ENCODE results near the gene ASCC1. TPM values are rescaled to one million over a fixed set of nuclear protein-coding genes. Genes with fewer than 3 reads are reported as not detected.
A peak's percentile ranks its signal among the peaks of the same experiment; 100 is the strongest.

Gene ASCC1
- total and polyA plus RNA-seq, 2 of the 13 experiments (the other 11 are each of a cell fraction or from before 2014, with no cell fraction given) = 21.6 to 30.1 TPM

DNA sequence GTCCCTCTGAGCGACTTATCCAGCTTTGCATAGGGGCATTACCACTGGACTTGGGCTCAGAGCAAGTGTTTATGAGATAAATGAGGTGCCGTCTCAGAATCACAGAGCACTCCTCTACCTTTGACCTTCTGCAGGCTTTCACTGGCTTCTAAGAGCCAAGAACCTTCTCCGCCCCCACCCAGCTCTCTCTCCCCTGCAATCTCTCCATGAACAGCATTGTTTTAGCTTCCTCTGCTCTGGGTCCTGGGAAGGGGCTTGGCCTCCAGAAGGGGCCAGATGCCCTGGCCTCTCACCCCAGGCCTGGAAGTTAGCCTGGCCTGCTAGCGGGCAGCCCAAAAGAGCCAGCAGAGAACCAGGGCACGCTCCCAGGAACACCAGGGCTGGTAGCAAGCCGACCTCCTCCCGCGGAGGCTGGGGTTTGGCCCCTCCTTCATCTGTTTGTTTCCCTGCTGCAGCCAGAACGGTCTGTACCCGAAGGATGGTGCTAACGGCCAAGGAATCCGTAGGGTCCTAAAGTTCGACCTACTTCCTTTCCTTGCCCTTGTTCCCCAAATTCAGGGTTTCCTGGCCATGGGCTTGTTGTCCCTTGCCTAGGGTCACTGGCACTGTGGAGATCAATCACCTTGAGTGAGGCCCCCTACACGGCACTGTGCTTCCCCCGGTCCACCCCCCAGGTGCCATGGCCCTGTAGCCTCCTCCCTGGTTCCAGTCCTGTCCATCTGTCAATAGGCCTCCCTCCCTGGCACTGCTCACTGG lies 38.9 kb upstream of the ASCC1 start (continued):
- TF ChIP-seq PRMT3 (CRISPR knock-in tag; IDR thresholded peaks at IDR 0.05; ENCODE audit: borderline replicate concordance, low read depth) (no peak), ZSCAN29 (CRISPR knock-in tag; conservative IDR thresholded peaks at IDR 0.05) (no peak), FOSL1 (CRISPR knock-in tag; IDR thresholded peaks at IDR 0.05; ENCODE audit: borderline replicate concordance) (no peak), ZNF256 (CRISPR knock-in tag; conservative IDR thresholded peaks at IDR 0.05) (no peak), SP5 (CRISPR knock-in tag; IDR thresholded peaks at IDR 0.05; ENCODE audit: borderline replicate concordance, low read depth) (peak; percentile 50; the same call in 1 of the 2 replicates), ATRX (CRISPR knock-in tag; IDR thresholded peaks at IDR 0.05; ENCODE audit: borderline replicate concordance) (no peak), PAF1 (CRISPR knock-in tag; IDR thresholded peaks at IDR 0.05) (no peak), NFIB (CRISPR knock-in tag; IDR thresholded peaks at IDR 0.05; ENCODE audit: borderline replicate concordance) (no peak), SNRNP70 (IDR thresholded peaks at IDR 0.05; ENCODE audit: low read depth, low read length) (no peak), SMC3 (IDR thresholded peaks at IDR 0.05; ENCODE audit: low read length) (no peak), EEA1 (CRISPR knock-in tag; IDR thresholded peaks at IDR 0.05; ENCODE audit: borderline replicate concordance) (no peak), TBL1XR1 (IDR thresholded peaks at IDR 0.05; ENCODE audit: borderline replicate concordance, low read length, partially characterized antibody) (no peak), ZNF788 (CRISPR knock-in tag; IDR thresholded peaks at IDR 0.05; ENCODE audit: borderline replicate concordance) (no peak), ZNF44 (CRISPR knock-in tag; IDR thresholded peaks at IDR 0.05) (no peak), MEIS2 (CRISPR knock-in tag; IDR thresholded peaks at IDR 0.05) (0 out of 2 replicates have a peak, but pooled peaks have one; percentile 4), ZNF430 (CRISPR knock-in tag; IDR thresholded peaks at IDR 0.05) (no peak), HOXA7 (CRISPR knock-in tag; IDR thresholded peaks at IDR 0.05) (no peak), JUND (CRISPR knock-in tag; IDR thresholded peaks at IDR 0.05) (no peak), ZNF317 (CRISPR knock-in tag; IDR thresholded peaks at IDR 0.05) (no peak; the same call in 1 of the 2 replicates), FLYWCH1 (CRISPR knock-in tag; IDR thresholded peaks at IDR 0.05) (no peak), MIER2 (CRISPR knock-in tag; IDR thresholded peaks at IDR 0.05) (0 out of 2 replicates have a peak, but pooled peaks have one; percentile 38), ELF3 (CRISPR knock-in tag; IDR thresholded peaks at IDR 0.05) (peak; percentile 17; the same call in 1 of the 2 replicates), PHB2 (IDR thresholded peaks at IDR 0.05; ENCODE audit: partially characterized antibody) (no peak), ZNF615 (CRISPR knock-in tag; IDR thresholded peaks at IDR 0.05; ENCODE audit: borderline replicate concordance) (no peak)
- TF ChIP-seq, protein P1, sequence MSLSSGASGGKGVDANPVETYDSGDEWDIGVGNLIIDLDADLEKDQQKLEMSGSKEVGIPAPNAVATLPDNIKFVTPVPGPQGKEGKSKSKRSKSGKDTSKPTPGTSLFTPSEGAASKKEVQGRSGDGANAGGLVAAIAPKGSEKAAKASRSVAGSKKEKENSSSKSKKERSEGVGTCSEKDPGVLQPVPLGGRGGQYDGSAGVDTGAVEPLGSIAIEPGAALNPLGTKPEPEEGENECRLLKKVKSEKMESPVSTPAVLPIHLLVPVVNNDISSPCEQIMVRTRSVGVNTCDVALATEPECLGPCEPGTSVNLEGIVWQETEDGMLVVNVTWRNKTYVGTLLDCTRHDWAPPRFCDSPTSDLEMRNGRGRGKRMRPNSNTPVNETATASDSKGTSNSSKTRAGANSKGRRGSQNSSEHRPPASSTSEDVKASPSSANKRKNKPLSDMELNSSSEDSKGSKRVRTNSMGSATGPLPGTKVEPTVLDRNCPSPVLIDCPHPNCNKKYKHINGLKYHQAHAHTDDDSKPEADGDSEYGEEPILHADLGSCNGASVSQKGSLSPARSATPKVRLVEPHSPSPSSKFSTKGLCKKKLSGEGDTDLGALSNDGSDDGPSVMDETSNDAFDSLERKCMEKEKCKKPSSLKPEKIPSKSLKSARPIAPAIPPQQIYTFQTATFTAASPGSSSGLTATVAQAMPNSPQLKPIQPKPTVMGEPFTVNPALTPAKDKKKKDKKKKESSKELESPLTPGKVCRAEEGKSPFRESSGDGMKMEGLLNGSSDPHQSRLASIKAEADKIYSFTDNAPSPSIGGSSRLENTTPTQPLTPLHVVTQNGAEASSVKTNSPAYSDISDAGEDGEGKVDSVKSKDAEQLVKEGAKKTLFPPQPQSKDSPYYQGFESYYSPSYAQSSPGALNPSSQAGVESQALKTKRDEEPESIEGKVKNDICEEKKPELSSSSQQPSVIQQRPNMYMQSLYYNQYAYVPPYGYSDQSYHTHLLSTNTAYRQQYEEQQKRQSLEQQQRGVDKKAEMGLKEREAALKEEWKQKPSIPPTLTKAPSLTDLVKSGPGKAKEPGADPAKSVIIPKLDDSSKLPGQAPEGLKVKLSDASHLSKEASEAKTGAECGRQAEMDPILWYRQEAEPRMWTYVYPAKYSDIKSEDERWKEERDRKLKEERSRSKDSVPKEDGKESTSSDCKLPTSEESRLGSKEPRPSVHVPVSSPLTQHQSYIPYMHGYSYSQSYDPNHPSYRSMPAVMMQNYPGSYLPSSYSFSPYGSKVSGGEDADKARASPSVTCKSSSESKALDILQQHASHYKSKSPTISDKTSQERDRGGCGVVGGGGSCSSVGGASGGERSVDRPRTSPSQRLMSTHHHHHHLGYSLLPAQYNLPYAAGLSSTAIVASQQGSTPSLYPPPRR (CRISPR knock-in tag; IDR thresholded peaks at IDR 0.05; ENCODE audit: borderline replicate concordance) = no peak

All from HepG2 (cell line).